LoVo (cell line): Measurements from ENCODE around the gene MFGE8.
"Not testable (repeated sequence)": the region's sequence is repeated elsewhere in the genome, so short reads cannot be mapped to it uniquely, and the experiment has no call there.

Experiments
- DNase-seq: peaks from one replicate; pipeline ENCODE4 v3.0.0-alpha.2; 2016; ENCODE audit warnings: low spot score

The MFGE8 gene

GRCh38 chr15:88913017-88913849 lies at the start of gene MFGE8:
Gene MFGE8 (minus strand): TSS chr15:88913379. CDS start chr15:88913319, 60 bp downstream.
- peak; percentile 66 for DNase-seq

- no peak for DNase-seq
Observed at GRCh38 chr15:88959445-88959844, 46.3 kb upstream of the MFGE8 start.

GRCh38 chr15:88956906-88957305 lies 43.7 kb upstream of the MFGE8 start:
- no peak for DNase-seq

GRCh38 chr15:88956263-88956662 lies 43.1 kb upstream of the MFGE8 start:
- DNase-seq = no peak

- no peak for DNase-seq
Observed at GRCh38 chr15:88954431-88955277, 41.5 kb upstream of the MFGE8 start.

- DNase-seq = no peak
Observed at GRCh38 chr15:88950600-88951160, 37.5 kb upstream of the MFGE8 start.

- DNase-seq = no peak
Observed at GRCh38 chr15:88949734-88950400, 36.7 kb upstream of the MFGE8 start.

- DNase-seq = no peak
Observed at GRCh38 chr15:88940110-88940675, 27.0 kb upstream of the MFGE8 start.

GRCh38 chr15:88939486-88939806 lies 26.3 kb upstream of the MFGE8 start:
- no peak for DNase-seq

GRCh38 chr15:88938802-88939485 lies 25.8 kb upstream of the MFGE8 start:
- DNase-seq = no peak

GRCh38 chr15:88934449-88934848 lies 21.3 kb upstream of the MFGE8 start:
- DNase-seq = not testable (repeated sequence)

- DNase-seq = no peak
Observed at GRCh38 chr15:88932875-88933330, 19.7 kb upstream of the MFGE8 start.

- DNase-seq = no peak
Observed at GRCh38 chr15:88932271-88932874, 19.2 kb upstream of the MFGE8 start.

- no peak for DNase-seq
Observed at GRCh38 chr15:88930579-88930978, 17.4 kb upstream of the MFGE8 start.

- not testable (repeated sequence) for DNase-seq
Observed at GRCh38 chr15:88929358-88930098, 16.3 kb upstream of the MFGE8 start.

GRCh38 chr15:88928192-88928591 lies 15.0 kb upstream of the MFGE8 start:
- not testable (repeated sequence) for DNase-seq

- not testable (repeated sequence) for DNase-seq
Observed at GRCh38 chr15:88925648-88926047, 12.5 kb upstream of the MFGE8 start.

GRCh38 chr15:88920892-88921435 lies 7.8 kb upstream of the MFGE8 start:
- not testable (repeated sequence) for DNase-seq

GRCh38 chr15:88920186-88920891 lies 7.2 kb upstream of the MFGE8 start:
- DNase-seq = peak; percentile 19
